Lung (tissue), 12 donors: ENCODE results near the gene SCYL3. TPM values are rescaled to one million over a fixed set of nuclear protein-coding genes. Genes with fewer than 3 reads are reported as not detected.

ENCODE experiments used
- ATAC-seq: fragments of 200-7000 bp; cut with Tn5 transposase; one replicate; pipeline ENCODE4 v1.9.1; 2020; ENCODE audit warnings: moderate number of reproducible peaks; ENCODE audit not compliant: insufficient read depth, low FRiP score
- DNase-seq, 3 donors: peaks; one replicate each; pipeline ENCODE4 v3.0.0-alpha.2; 2013 to 2017
- H3K27ac ChIP-seq, 2 donors: one replicate each; pipeline ENCODE4 v1.5.1; 2013; ENCODE audit warnings: mild to moderate bottlenecking in 2 of 2, moderate library complexity in 2 of 2, control low read depth in 1 of 2, inconsistent platforms in 1 of 2, low read depth in 1 of 2, low read length in 1 of 2
- H3K27me3 ChIP-seq, 3 donors: one replicate each; pipeline ENCODE4 v1.5.1; 2013; ENCODE audit warnings: low read length in 2 of 3; ENCODE audit not compliant: control insufficient read depth in 3 of 3, insufficient read depth in 3 of 3
- H3K36me3 ChIP-seq, 4 donors: one replicate each; pipeline ENCODE4 v1.5.1; 2013; ENCODE audit warnings: low read length in 4 of 4, mild to moderate bottlenecking in 1 of 4, moderate library complexity in 1 of 4; ENCODE audit not compliant: control insufficient read depth in 4 of 4, insufficient read depth in 4 of 4
- H3K4me1 ChIP-seq, 5 donors: one replicate each; pipeline ENCODE4 v1.5.1; 2013; ENCODE audit warnings: low read length in 5 of 5, mild to moderate bottlenecking in 2 of 5, moderate library complexity in 1 of 5; ENCODE audit not compliant: control insufficient read depth in 5 of 5, insufficient read depth in 5 of 5
- H3K4me3 ChIP-seq: one replicate; pipeline ENCODE4 v1.5.1; 2013; ENCODE audit warnings: mild to moderate bottlenecking, control low read depth, moderate library complexity
- H3K9ac ChIP-seq, 2 donors: one replicate each; pipeline ENCODE4 v1.5.1; 2013; ENCODE audit warnings: low read length in 2 of 2, control low read depth in 1 of 2; ENCODE audit not compliant: insufficient read depth in 1 of 2
- H3K9me3 ChIP-seq, 4 donors: one replicate each; pipeline ENCODE4 v1.5.1; 2013; ENCODE audit warnings: low read length in 3 of 4, mild to moderate bottlenecking in 1 of 4, moderate library complexity in 1 of 4; ENCODE audit not compliant: control insufficient read depth in 4 of 4, insufficient read depth in 3 of 4
- WGBS, 2 donors: extraction: QIAGEN DNeasy Blood & Tissue Kit; methylation state at CpG; one replicate each; pipeline ENCODE4 v1.1.7; 2013; 5-methylcytosine and 5-hydroxymethylcytosine counted together
- polyA plus RNA-seq, 2 donors: library from polyadenylated mRNA; stranded (reverse); fragments of 200-250 nt; gene quantifications; one replicate each; pipeline ENCODE4 v1.2.1, GENCODE V29; 2013
- total RNA-seq, 2 donors: library from RNA; depleted of rRNA in 1 of 2; stranded (reverse); fragments of >200 nt in 1 of 2; gene quantifications; one replicate each; pipeline ENCODE4 v1.2.1, GENCODE V29; 2014 to 2021
- TF ChIP-seq, protein P1 (sequence below): IDR thresholded peaks from 2 replicates; pipeline ENCODE4 v1.5.1; 2012; ENCODE audit warnings: mild to moderate bottlenecking; ENCODE audit errors: control extremely low read depth, extremely low read depth
- donor health status: control.
- donor health status: control.
- donor health status: Bipolar disorder and iron deficiency.
- donor health status: healthy.
- donor health status: DM: yes; HTN: yes; CAD: no.

The SCYL3 gene
- total and polyA plus RNA-seq, 4 donors = 3.8 to 16.0 (median 7.6) TPM

DNA sequence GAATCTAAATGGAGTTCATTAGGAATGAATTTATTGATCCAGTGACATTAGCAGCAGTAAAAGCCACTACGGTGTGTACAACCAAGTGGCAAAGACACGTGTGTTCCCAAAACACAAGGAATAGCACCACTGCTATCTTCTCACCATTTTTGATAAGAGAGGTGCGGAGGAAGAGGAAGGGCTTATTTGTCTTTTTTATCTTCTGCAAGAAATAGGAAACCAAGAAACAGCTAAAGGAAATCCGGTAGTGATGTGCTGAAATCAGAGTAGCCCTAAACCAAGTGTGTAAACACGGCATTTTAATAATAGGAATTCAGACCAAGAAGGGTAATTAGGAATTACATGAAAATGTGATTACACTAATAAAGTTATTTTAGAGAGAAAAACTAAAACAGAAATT, 9.1 kb upstream of the SCYL3 start:
- H3K9me3 ChIP-seq = peaks cover 0 to 2% (median 0%) of the 10 kb centered on the region in 4 donors
- 28 to 47% methylated on average over 5 of the region's 5 CpGs for WGBS, 2 donors
- TF ChIP-seq, protein P1, sequence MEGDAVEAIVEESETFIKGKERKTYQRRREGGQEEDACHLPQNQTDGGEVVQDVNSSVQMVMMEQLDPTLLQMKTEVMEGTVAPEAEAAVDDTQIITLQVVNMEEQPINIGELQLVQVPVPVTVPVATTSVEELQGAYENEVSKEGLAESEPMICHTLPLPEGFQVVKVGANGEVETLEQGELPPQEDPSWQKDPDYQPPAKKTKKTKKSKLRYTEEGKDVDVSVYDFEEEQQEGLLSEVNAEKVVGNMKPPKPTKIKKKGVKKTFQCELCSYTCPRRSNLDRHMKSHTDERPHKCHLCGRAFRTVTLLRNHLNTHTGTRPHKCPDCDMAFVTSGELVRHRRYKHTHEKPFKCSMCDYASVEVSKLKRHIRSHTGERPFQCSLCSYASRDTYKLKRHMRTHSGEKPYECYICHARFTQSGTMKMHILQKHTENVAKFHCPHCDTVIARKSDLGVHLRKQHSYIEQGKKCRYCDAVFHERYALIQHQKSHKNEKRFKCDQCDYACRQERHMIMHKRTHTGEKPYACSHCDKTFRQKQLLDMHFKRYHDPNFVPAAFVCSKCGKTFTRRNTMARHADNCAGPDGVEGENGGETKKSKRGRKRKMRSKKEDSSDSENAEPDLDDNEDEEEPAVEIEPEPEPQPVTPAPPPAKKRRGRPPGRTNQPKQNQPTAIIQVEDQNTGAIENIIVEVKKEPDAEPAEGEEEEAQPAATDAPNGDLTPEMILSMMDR = no peak
- ATAC-seq (no peak), DNase-seq (no peak)
- no peak overlapping the region for H3K27ac ChIP-seq
- H3K27me3 ChIP-seq = peaks cover 0 to 3% (median 0%) of the 10 kb centered on the region in 3 donors
- no peaks in the 10 kb centered on the region for H3K36me3 ChIP-seq
- no peak overlapping the region for H3K9ac ChIP-seq
- H3K4me3 ChIP-seq = no peak overlapping the region
- no peaks in the 10 kb centered on the region for H3K4me1 ChIP-seq

DNA sequence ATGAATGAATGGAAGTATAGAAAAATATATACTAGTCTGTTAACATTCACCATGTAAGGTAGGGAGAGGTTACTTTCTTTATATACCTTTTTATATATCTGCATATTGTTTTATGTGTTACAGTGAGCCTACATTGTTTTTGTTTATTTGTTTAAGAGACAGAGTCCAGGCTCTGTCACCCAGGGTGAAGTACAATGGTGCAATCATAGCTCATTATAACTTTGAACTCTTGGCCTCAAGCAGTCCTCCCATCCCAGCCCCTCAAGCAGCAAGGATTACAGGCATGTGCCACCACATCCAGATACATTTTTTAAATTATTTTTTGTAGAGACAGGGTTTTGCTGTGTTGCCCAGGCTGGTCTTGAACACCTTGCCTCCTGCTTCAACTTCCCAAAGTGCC, 7.4 kb upstream of the SCYL3 start:
- Histone ChIP-seq H3K4me3 (no peak overlapping the region), H3K9me3 (peaks cover 0 to 2% (median 0%) of the 10 kb centered on the region in 4 donors), H3K27me3 (peaks cover 0 to 3% (median 0%) of the 10 kb centered on the region in 3 donors), H3K36me3 (no peaks in the 10 kb centered on the region), H3K27ac (no peak overlapping the region), H3K4me1 (no peaks in the 10 kb centered on the region), H3K9ac (no peak overlapping the region)
- ATAC-seq (no peak), DNase-seq (no peak)
- TF ChIP-seq, protein P1 = no peak

DNA sequence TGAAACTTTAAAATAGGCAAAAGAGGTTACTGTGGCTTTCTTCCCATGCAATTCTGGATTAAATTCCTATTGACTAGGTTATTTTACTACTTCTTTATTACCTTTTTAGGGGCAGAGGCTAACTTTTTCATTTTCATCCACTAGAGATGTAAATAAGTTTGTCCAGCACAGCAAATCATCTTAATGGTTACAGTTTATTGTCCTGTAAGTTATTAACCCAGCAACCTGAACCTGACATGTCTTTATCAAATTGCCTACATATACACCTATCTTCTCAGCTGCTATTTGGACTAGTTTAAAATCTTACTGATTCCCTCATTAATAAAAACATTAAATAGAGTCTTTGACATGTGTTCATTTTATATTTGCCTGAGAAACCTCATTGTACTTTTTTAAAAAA, 6.9 kb upstream of the SCYL3 start:
- TF ChIP-seq, protein P1 = no peak
- no peak overlapping the region for H3K27ac ChIP-seq
- no peaks in the 10 kb centered on the region for H3K4me1 ChIP-seq
- H3K9me3 ChIP-seq = peaks cover 0 to 2% (median 0%) of the 10 kb centered on the region in 4 donors
- H3K27me3 ChIP-seq = peaks cover 0 to 3% (median 0%) of the 10 kb centered on the region in 3 donors
- H3K4me3 ChIP-seq = no peak overlapping the region
- no peaks in the 10 kb centered on the region for H3K36me3 ChIP-seq
- H3K9ac ChIP-seq = no peak overlapping the region
- DNase-seq = no peak
- no peak for ATAC-seq
